Suprapubic skin (tissue), 4 donors: ENCODE results near the gene FBXO8. TPM values are rescaled to one million over a fixed set of nuclear protein-coding genes. Genes with fewer than 3 reads are reported as not detected.

Experiments
- DNase-seq, 2 donors: peaks; one replicate each; pipeline ENCODE4 v3.0.0-alpha.2; 2019; ENCODE audit warnings: low spot score in 2 of 2
- H3K27ac ChIP-seq: fragments of 200-600 bp; sonication (generic); one replicate; pipeline ENCODE4 v1.5.1; 2019
- H3K27me3 ChIP-seq: fragments of 200-600 bp; sonication (generic); one replicate; pipeline ENCODE4 v1.5.1; 2019
- H3K36me3 ChIP-seq: fragments of 200-600 bp; sonication (generic); one replicate; pipeline ENCODE4 v1.5.1; 2019
- H3K4me1 ChIP-seq: fragments of 200-600 bp; sonication (generic); one replicate; pipeline ENCODE4 v1.5.1; 2019
- H3K4me3 ChIP-seq: fragments of 200-600 bp; sonication (generic); one replicate; pipeline ENCODE4 v1.5.1; 2019; ENCODE audit warnings: mild to moderate bottlenecking
- H3K9me3 ChIP-seq: fragments of 200-600 bp; sonication (generic); one replicate; pipeline ENCODE4 v1.5.1; 2019
- EP300 ChIP-seq: sonication (generic); formaldehyde crosslinking; IDR thresholded peaks from one replicate; pipeline ENCODE4 v1.6.1; 2017; ENCODE audit warnings: antibody characterized with exemption
- POLR2A ChIP-seq, 2 donors: fragments of 450-650 bp; IDR thresholded peaks; one replicate each; pipeline ENCODE4 v1.6.1; 2017; ENCODE audit warnings: antibody characterized with exemption in 2 of 2, mild to moderate bottlenecking in 2 of 2, moderate library complexity in 2 of 2
- POLR2AphosphoS5 ChIP-seq, 3 donors: sonication (generic); formaldehyde crosslinking; IDR thresholded peaks; one replicate each; pipeline ENCODE4 v1.6.1; 2017; ENCODE audit warnings: antibody characterized with exemption in 3 of 3
- WGBS: methylation state at CpG from one replicate; pipeline ENCODE4 v1.1.5; 2018; 5-methylcytosine and 5-hydroxymethylcytosine counted together
- total RNA-seq, 4 donors: library from RNA; depleted of rRNA; stranded (reverse); fragments of >200 nt; gene quantifications; one replicate each; pipeline ENCODE4 v1.1.0, GENCODE V29; 2016
- TF ChIP-seq, protein P1 (sequence below), 2 donors: fragments of 200-600 bp in 1 of 2; fragments of 450-650 bp in 1 of 2; sonication (generic) in 1 of 2; IDR thresholded peaks; one replicate each; pipeline ENCODE4 v1.5.1; 2016 to 2019; ENCODE audit warnings: antibody characterized with exemption in 2 of 2, mild to moderate bottlenecking in 1 of 2, moderate library complexity in 1 of 2

The FBXO8 gene
- total RNA-seq, 4 donors from 2014 or later, result 28.6 to 40.8 (median 38.6) TPM

DNA sequence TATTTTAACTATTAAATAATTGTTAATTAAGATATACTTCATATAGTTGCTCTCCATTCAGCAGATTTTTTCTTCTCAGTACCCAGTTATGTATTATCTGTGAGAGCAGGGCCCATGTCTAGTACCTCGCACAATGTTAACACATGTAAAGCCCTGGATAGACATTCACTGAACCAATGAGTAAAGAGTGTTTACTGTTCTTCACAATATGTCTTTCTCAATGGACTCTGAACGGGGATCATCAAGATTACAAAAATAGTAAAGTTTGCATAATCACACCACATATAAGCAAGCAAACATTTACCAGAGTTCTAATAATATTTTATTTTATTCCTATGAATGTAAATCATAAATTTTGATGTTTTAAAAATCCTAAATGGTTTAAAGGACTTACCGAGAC is 47.1 kb downstream of the FBXO8 start:
- WGBS, result 98% methylated on average over 3 of the region's 3 CpGs
- TF ChIP-seq, protein P1, sequence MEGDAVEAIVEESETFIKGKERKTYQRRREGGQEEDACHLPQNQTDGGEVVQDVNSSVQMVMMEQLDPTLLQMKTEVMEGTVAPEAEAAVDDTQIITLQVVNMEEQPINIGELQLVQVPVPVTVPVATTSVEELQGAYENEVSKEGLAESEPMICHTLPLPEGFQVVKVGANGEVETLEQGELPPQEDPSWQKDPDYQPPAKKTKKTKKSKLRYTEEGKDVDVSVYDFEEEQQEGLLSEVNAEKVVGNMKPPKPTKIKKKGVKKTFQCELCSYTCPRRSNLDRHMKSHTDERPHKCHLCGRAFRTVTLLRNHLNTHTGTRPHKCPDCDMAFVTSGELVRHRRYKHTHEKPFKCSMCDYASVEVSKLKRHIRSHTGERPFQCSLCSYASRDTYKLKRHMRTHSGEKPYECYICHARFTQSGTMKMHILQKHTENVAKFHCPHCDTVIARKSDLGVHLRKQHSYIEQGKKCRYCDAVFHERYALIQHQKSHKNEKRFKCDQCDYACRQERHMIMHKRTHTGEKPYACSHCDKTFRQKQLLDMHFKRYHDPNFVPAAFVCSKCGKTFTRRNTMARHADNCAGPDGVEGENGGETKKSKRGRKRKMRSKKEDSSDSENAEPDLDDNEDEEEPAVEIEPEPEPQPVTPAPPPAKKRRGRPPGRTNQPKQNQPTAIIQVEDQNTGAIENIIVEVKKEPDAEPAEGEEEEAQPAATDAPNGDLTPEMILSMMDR (IDR thresholded peaks at IDR 0.05), result no peak
- TF ChIP-seq POLR2AphosphoS5 (IDR thresholded peaks at IDR 0.05) (no peak), POLR2A (IDR thresholded peaks at IDR 0.05) (no peak), EP300 (no peak)

DNA sequence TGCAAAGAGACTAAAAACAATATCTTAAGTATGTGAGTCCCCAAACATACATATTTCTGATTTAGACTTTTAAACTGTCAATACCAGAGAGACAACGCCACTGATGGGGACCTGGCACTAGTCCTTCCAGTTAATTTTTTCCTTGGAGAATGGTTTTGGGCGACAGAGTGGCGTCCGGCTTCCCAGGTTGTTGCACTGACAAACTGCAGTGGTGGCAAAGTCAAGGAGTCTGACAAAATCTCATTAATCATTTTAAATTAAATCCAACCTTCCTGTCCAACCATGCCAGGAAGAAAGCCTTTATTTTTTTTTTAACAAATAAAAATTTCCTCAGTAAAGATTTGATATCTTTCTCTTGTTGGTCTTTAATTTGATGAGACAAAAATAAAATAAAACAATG is 52.8 kb downstream of the FBXO8 start:
- H3K36me3 ChIP-seq, result peaks cover 3% of the 10 kb centered on the region
- TF ChIP-seq POLR2AphosphoS5 (IDR thresholded peaks at IDR 0.05) (no peak), POLR2A (IDR thresholded peaks at IDR 0.05) (no peak)
- TF ChIP-seq, protein P1 (IDR thresholded peaks at IDR 0.05), result no peak
- DNase-seq, result no peak
- 92% methylated on average over 4 of the region's 4 CpGs for WGBS
- H3K4me1 ChIP-seq, result no peaks in the 10 kb centered on the region
- no peak overlapping the region for H3K4me3 ChIP-seq
- peaks cover 4% of the 10 kb centered on the region for H3K27me3 ChIP-seq
- H3K9me3 ChIP-seq, result no peaks in the 10 kb centered on the region
- no peak overlapping the region for H3K27ac ChIP-seq

More for the DNA sequence above, 47.1 kb downstream of the FBXO8 start:
- Histone ChIP-seq H3K4me3 (no peak overlapping the region), H3K27me3 (no peaks in the 10 kb centered on the region), H3K36me3 (peaks cover 29% of the 10 kb centered on the region), H3K27ac (no peak overlapping the region), H3K4me1 (no peaks in the 10 kb centered on the region), H3K9me3 (no peaks in the 10 kb centered on the region)
- no peak for DNase-seq

DNA sequence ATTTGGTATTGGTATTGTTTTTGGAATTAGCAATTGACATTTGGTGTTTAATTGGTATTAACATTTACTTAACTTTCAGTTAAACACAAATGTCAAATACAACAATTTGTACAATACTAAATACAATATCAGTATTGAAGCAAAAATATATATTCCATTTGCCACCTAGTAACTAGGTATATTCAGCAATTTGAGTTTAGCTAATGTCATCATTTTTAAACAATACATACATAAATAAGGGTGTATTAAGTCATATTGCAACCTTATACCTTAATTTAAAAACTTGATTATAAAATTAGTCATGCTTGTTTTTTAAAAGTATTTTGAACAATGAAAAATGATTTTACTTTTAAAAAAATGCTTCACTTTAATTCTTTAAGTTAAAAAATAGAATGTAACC is 53.3 kb downstream of the FBXO8 start:
- H3K36me3 ChIP-seq, result peaks cover 3% of the 10 kb centered on the region

DNA sequence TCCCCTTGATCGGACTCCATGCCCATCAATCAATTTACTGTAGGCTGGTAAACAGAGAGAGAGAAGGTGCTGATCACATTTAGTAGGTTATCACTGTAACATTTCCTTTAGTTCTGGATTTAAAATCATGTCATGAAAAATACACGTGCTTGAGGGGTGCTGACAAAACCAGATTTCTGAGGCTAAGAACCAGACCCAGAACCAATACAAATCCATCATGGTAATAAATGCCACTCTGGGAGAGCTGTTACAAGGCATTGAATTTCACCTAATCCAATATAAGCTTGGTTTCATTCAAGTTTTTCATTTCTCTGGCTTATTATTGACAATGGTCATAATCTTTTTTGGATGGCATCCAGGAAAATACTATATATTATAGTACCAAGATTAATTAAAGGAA is 54.5 kb downstream of the FBXO8 start:
- H3K9me3 ChIP-seq, result no peaks in the 10 kb centered on the region
- peaks cover 4% of the 10 kb centered on the region for H3K27me3 ChIP-seq
- no peak overlapping the region for H3K4me3 ChIP-seq
- no peak overlapping the region for H3K27ac ChIP-seq
- WGBS, result 63% methylated on average over 2 of the region's 2 CpGs
- no peaks in the 10 kb centered on the region for H3K4me1 ChIP-seq
- TF ChIP-seq, protein P1 (IDR thresholded peaks at IDR 0.05), result no peak
- TF ChIP-seq EP300 (no peak), POLR2A (IDR thresholded peaks at IDR 0.05) (no peak), POLR2AphosphoS5 (IDR thresholded peaks at IDR 0.05) (no peak)
- H3K36me3 ChIP-seq, result no peaks in the 10 kb centered on the region
- no peak for DNase-seq

More for the DNA sequence above, 53.3 kb downstream of the FBXO8 start:
- Histone ChIP-seq H3K4me1 (no peaks in the 10 kb centered on the region), H3K9me3 (no peaks in the 10 kb centered on the region), H3K27ac (no peak overlapping the region), H3K4me3 (no peak overlapping the region), H3K27me3 (peaks cover 4% of the 10 kb centered on the region)
- TF ChIP-seq, protein P1 (IDR thresholded peaks at IDR 0.05), result no peak
- TF ChIP-seq POLR2AphosphoS5 (IDR thresholded peaks at IDR 0.05) (no peak), POLR2A (IDR thresholded peaks at IDR 0.05) (no peak), EP300 (no peak)
- DNase-seq, result no peak

DNA sequence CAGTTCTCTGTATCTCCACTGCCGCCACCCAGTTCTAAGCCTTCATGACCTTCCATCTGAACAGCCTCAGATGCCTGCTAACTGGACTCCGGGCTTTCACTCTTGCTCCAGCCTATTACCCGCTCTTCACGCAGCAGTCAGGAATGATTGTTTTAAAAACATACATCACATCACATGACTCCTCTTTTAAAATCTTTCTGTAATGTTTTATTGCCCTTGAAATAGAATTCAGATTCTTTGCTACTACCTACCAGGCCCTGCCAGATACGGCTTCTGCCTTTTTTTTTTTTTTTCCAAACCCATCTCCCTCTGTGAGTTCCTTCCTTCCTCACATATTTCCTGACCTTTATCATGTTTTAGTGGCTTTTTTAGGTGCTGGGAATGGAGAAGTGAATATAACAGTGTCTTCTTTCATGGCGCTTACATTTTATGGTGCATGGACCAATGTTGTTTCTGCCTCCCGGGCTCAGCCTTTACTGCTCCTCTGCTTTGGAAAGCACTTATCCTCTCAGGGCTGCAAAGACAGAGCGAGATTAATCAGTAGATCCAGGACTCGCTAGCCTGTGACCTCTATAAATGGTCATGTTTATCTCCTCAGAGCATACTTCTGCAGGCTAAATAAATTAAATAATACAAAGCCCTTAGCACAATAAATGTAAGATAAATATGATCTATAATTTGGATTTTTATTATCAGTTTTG is 58.0 kb downstream of the FBXO8 start:
- no peak for DNase-seq
- WGBS, result 56% methylated on average over 9 of the region's 9 CpGs
- H3K36me3 ChIP-seq, result no peaks in the 10 kb centered on the region
- peaks cover 8% of the 10 kb centered on the region for H3K27me3 ChIP-seq
- no peak overlapping the region for H3K4me3 ChIP-seq
- no peak for TF ChIP-seq POLR2AphosphoS5 (IDR thresholded peaks at IDR 0.05)
- TF ChIP-seq POLR2A (IDR thresholded peaks at IDR 0.05), result no peak
- TF ChIP-seq EP300, result no peak
- TF ChIP-seq, protein P1 (IDR thresholded peaks at IDR 0.05), result no peak
- no peak overlapping the region for H3K27ac ChIP-seq
- H3K4me1 ChIP-seq, result no peaks in the 10 kb centered on the region
- H3K9me3 ChIP-seq, result no peaks in the 10 kb centered on the region
